Mesendoderm (in vitro differentiated cells): ENCODE measurements around the gene GDPD1.
"Not testable (repeated sequence)": the region's sequence is repeated elsewhere in the genome, so short reads cannot be mapped to it uniquely, and the experiment has no call there.

Experiments
- DNase-seq: peaks from one replicate; pipeline ENCODE4 v3.0.0; 2013
- H2AK5ac ChIP-seq: 2 replicates; pipeline ENCODE4 v1.6.1; 2013; ENCODE audit warnings: low read length, inconsistent platforms
- H2BK120ac ChIP-seq: 2 replicates; pipeline ENCODE4 v1.6.1; 2013; ENCODE audit warnings: low read depth, mild to moderate bottlenecking, low read length, moderate library complexity, mixed read lengths
- H2BK15ac ChIP-seq: replicated peaks from 2 replicates; pipeline ENCODE4 v1.6.1; 2013; ENCODE audit warnings: low read depth, mild to moderate bottlenecking, moderate library complexity
- H2BK5ac ChIP-seq: 2 replicates; pipeline ENCODE4 v1.6.1; 2013; ENCODE audit warnings: low read length, inconsistent platforms
- H3K18ac ChIP-seq: 2 replicates; pipeline ENCODE4 v1.6.1; 2013; ENCODE audit warnings: mild to moderate bottlenecking, low read length, mixed read lengths
- H3K23ac ChIP-seq: one replicate; pipeline ENCODE4 v1.6.1; 2013; ENCODE audit warnings: low read length
- H3K27ac ChIP-seq: 2 replicates; pipeline ENCODE4 v1.5.1; 2013; ENCODE audit warnings: low read depth, mild to moderate bottlenecking, inconsistent platforms, low read length, moderate library complexity
- H3K27me3 ChIP-seq: 2 replicates; pipeline ENCODE4 v1.6.1; 2013; ENCODE audit warnings: low read length, control low read depth, mild to moderate bottlenecking, inconsistent platforms; ENCODE audit not compliant: insufficient read depth, poor library complexity
- H3K36me3 ChIP-seq: 2 replicates; pipeline ENCODE4 v1.6.1; 2013; ENCODE audit warnings: low read length, inconsistent platforms; ENCODE audit not compliant: control insufficient read depth, insufficient read depth
- H3K4ac ChIP-seq: one replicate; pipeline ENCODE4 v1.6.1; 2013; ENCODE audit warnings: low read depth, mild to moderate bottlenecking, low read length, moderate library complexity
- H3K4me1 ChIP-seq: 2 replicates; pipeline ENCODE4 v1.6.1; 2013; ENCODE audit warnings: low read depth, low read length, inconsistent platforms; ENCODE audit not compliant: control insufficient read depth
- H3K4me2 ChIP-seq: 2 replicates; pipeline ENCODE4 v1.6.1; 2013; ENCODE audit warnings: low read length
- H3K4me3 ChIP-seq: 2 replicates; pipeline ENCODE4 v1.5.1; 2013; ENCODE audit warnings: mild to moderate bottlenecking, low read length
- H3K56ac ChIP-seq: one replicate; pipeline ENCODE4 v1.6.1; 2013; ENCODE audit warnings: low read length
- H3K79me1 ChIP-seq: 2 replicates; pipeline ENCODE4 v1.6.1; 2013; ENCODE audit warnings: low read length, inconsistent platforms
- H3K79me2 ChIP-seq: 2 replicates; pipeline ENCODE4 v1.6.1; 2013; ENCODE audit warnings: mild to moderate bottlenecking, low read length; ENCODE audit not compliant: control insufficient read depth, insufficient read depth
- H3K9ac ChIP-seq: 2 replicates; pipeline ENCODE4 v1.6.1; 2013; ENCODE audit warnings: low read length, inconsistent platforms
- H4K5ac ChIP-seq: one replicate; pipeline ENCODE4 v1.6.1; 2013; ENCODE audit warnings: low read length
- H4K8ac ChIP-seq: one replicate; pipeline ENCODE4 v1.6.1; 2013; ENCODE audit warnings: low read depth, mild to moderate bottlenecking, control low read depth, low read length, moderate library complexity
- WGBS: extraction: QIAGEN DNeasy Blood & Tissue Kit; methylation state at CpG from one replicate; pipeline ENCODE4 v1.1.7; 2013; ENCODE audit warnings: low lambda C conversion rate, missing lambda C conversion rate; ENCODE audit not compliant: insufficient coverage; ENCODE audit errors: extremely low coverage; 5-methylcytosine and 5-hydroxymethylcytosine counted together

The GDPD1 gene

GRCh38 chr17:59179601-59180000 lies 40.7 kb upstream of the GDPD1 start:
- H3K79me2 ChIP-seq, H3K27me3 ChIP-seq, H3K4ac ChIP-seq, H3K27ac ChIP-seq, H3K4me2 ChIP-seq, DNase-seq, H3K23ac ChIP-seq, H3K36me3 ChIP-seq, H3K4me1 ChIP-seq, H4K5ac ChIP-seq, H2AK5ac ChIP-seq, H2BK5ac ChIP-seq, H3K4me3 ChIP-seq, H2BK15ac ChIP-seq, H2BK120ac ChIP-seq, H3K56ac ChIP-seq, H3K18ac ChIP-seq, H3K79me1 ChIP-seq, H4K8ac ChIP-seq, H3K9ac ChIP-seq: not testable (repeated sequence)
- no CpG with 5 or more reads among the region's 11 CpGs for WGBS

- WGBS, result no CpG with 5 or more reads among the region's 9 CpGs
- H3K4ac ChIP-seq, result no peak overlapping the region
Observed at GRCh38 chr17:59180626-59181025, 39.7 kb upstream of the GDPD1 start.

DNA sequence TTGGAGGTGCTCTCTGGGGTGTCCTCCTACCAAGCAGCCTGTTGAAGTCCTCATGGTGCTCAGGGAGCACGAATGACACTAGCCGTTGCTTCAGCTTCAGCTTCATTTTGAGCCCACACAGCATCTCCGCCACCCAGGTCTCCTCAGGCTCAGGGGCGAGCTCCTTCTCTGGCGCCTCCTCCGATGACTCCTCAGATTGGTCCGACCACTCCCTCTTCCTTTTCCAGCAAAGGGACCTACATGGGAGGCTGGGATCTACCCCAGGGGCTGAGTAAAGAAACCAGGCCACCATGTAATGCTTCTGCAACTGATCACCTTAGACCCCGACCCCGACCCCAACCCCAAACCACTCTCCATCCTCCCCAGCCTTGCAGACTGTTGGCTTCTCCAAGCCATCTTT lies 38.8 kb upstream of the GDPD1 start:
- Histone ChIP-seq H3K4me3 (no peak overlapping the region), H4K8ac (no peak overlapping the region), H3K4me1 (no peaks in the 10 kb centered on the region), H2BK5ac (no peak overlapping the region), H3K79me2 (no peaks in the 10 kb centered on the region), H3K27me3 (no peaks in the 10 kb centered on the region), H3K79me1 (peaks cover 2% of the 10 kb centered on the region), H3K56ac (no peak overlapping the region), H3K4ac (no peak overlapping the region), H2BK120ac (no peak overlapping the region), H2BK15ac (no peak overlapping the region), H3K18ac (no peak overlapping the region), H3K36me3 (no peaks in the 10 kb centered on the region), H3K4me2 (no peak overlapping the region), H3K9ac (no peak overlapping the region), H2AK5ac (no peak overlapping the region), H3K27ac (no peak overlapping the region), H3K23ac (no peak overlapping the region), H4K5ac (no peak overlapping the region)
- no CpG with 5 or more reads among the region's 9 CpGs for WGBS
- DNase-seq, result no peak

More at GRCh38 chr17:59180626-59181025, 39.7 kb upstream of the GDPD1 start:
- Histone ChIP-seq H3K4me3 (no peak overlapping the region), H2AK5ac (no peak overlapping the region), H3K27me3 (no peaks in the 10 kb centered on the region), H3K79me1 (peaks cover 2% of the 10 kb centered on the region), H2BK15ac (no peak overlapping the region), H2BK5ac (no peak overlapping the region), H3K9ac (no peak overlapping the region), H3K27ac (no peak overlapping the region), H3K18ac (no peak overlapping the region), H3K4me2 (no peak overlapping the region), H3K79me2 (no peaks in the 10 kb centered on the region), H3K56ac (no peak overlapping the region), H4K8ac (no peak overlapping the region), H4K5ac (no peak overlapping the region), H3K23ac (no peak overlapping the region), H3K36me3 (no peaks in the 10 kb centered on the region), H2BK120ac (no peak overlapping the region), H3K4me1 (no peaks in the 10 kb centered on the region)
- DNase-seq, result no peak

DNA sequence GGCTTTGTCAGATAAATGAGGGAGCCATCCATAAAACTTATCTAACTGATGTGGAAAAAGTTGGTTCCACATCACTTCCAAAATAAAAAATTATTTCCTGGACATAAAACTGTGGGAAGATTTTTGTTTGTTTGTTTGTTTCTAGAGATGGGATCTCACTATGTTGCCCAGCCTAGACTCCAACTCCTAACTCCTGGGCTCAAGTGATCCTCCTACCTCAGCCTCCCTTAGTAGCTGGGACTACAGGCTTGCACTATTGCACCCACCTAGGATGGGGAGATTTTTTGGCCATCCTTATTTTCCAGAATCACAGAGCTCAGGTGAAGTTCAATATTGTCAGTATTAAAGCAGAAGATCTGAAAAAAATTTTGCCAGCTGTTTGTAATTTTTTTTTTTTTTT lies 34.3 kb upstream of the GDPD1 start:
- Histone ChIP-seq H3K4me1 (no peaks in the 10 kb centered on the region), H3K9ac (no peak overlapping the region), H3K4ac (no peak overlapping the region), H3K79me1 (no peaks in the 10 kb centered on the region), H3K18ac (no peak overlapping the region), H4K5ac (no peak overlapping the region), H2BK15ac (no peak overlapping the region), H3K4me2 (no peak overlapping the region), H3K79me2 (no peaks in the 10 kb centered on the region), H3K4me3 (no peak overlapping the region), H3K23ac (no peak overlapping the region), H3K36me3 (peaks cover 2% of the 10 kb centered on the region), H4K8ac (no peak overlapping the region), H2AK5ac (no peak overlapping the region), H3K27ac (no peak overlapping the region), H2BK5ac (no peak overlapping the region), H2BK120ac (no peak overlapping the region), H3K56ac (no peak overlapping the region), H3K27me3 (no peaks in the 10 kb centered on the region)
- no peak for DNase-seq

DNA sequence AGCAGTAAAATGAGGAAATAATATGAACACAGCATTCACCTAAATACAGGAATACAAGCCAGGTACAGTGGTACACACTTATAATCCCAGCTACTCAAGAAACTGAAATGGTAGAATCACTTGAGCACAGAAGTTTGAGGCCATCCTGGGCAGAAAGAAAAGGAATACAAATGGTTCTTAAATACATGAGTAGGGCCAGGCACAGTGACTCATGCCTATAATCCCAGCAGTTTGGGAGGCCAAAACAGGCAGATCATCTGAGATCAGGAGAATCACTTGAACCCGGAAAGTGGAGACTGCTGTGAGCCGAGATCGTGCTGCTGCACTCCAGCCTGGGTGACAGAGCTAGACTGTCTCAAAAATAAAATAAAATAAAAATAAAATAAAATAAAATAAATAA lies 33.5 kb upstream of the GDPD1 start:
- Histone ChIP-seq H4K8ac (no peak overlapping the region), H3K18ac (no peak overlapping the region), H2BK120ac (no peak overlapping the region), H2AK5ac (no peak overlapping the region), H3K36me3 (peaks cover 4% of the 10 kb centered on the region), H2BK5ac (no peak overlapping the region), H3K79me2 (no peaks in the 10 kb centered on the region), H3K9ac (no peak overlapping the region), H2BK15ac (no peak overlapping the region), H3K56ac (no peak overlapping the region), H3K27ac (no peak overlapping the region), H4K5ac (no peak overlapping the region), H3K4me3 (no peak overlapping the region), H3K4me1 (no peaks in the 10 kb centered on the region), H3K4ac (no peak overlapping the region), H3K27me3 (no peaks in the 10 kb centered on the region), H3K79me1 (no peaks in the 10 kb centered on the region), H3K23ac (no peak overlapping the region), H3K4me2 (no peak overlapping the region)
- DNase-seq, result no peak
- WGBS, result no CpG with 5 or more reads among the region's 3 CpGs

DNA sequence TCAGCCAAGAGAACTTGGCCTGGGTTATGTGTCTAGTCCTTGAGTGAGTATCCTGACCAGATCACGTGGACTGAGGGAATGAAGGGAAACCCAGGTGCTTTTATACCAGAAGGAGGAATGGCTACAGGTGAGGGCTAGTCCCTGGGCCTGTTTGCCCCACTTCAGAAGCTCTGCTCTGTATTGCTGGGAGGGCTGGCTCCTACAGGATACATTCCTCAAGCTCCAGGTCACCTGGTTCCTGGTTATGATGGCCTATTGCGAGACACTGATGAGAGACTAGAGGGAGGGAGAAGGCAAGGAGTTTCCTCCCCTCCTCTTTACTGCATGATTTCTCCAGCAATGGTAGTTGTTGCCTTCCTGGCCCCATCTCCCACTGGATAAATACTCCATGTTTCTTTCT lies 29.5 kb upstream of the GDPD1 start:
- H3K4me3 ChIP-seq, result no peak overlapping the region
- no peaks in the 10 kb centered on the region for H3K79me2 ChIP-seq
- no peak overlapping the region for H4K5ac ChIP-seq
- H3K36me3 ChIP-seq, result peaks cover 12% of the 10 kb centered on the region
- H2BK15ac ChIP-seq, result no peak overlapping the region
- H3K4ac ChIP-seq, result no peak overlapping the region
- no peak overlapping the region for H3K9ac ChIP-seq
- no peaks in the 10 kb centered on the region for H3K79me1 ChIP-seq
- no peak overlapping the region for H3K56ac ChIP-seq
- no peak overlapping the region for H3K18ac ChIP-seq
- H4K8ac ChIP-seq, result no peak overlapping the region
- H2BK120ac ChIP-seq, result no peak overlapping the region
- no CpG with 5 or more reads among the region's 2 CpGs for WGBS
- H2BK5ac ChIP-seq, result no peak overlapping the region
- DNase-seq, result no peak
- no peak overlapping the region for H2AK5ac ChIP-seq
- H3K4me1 ChIP-seq, result no peaks in the 10 kb centered on the region
- H3K23ac ChIP-seq, result no peak overlapping the region
- no peaks in the 10 kb centered on the region for H3K27me3 ChIP-seq
- no peak overlapping the region for H3K27ac ChIP-seq
- H3K4me2 ChIP-seq, result no peak overlapping the region
